HL-60/S4 treated with retinoic acid at 250 ng/mL for 4 days and 3 days (cell line): ENCODE measurements around the gene ARID1A.

Experiments
- in situ Hi-C: fragments of 300-500 bp; cut with MboI; formaldehyde crosslinking; loops from 2 replicates; pipeline ENCODE4 v1.7.0; 2022; ENCODE audit warnings: low sequenced_read_pairs

The ARID1A gene

DNA sequence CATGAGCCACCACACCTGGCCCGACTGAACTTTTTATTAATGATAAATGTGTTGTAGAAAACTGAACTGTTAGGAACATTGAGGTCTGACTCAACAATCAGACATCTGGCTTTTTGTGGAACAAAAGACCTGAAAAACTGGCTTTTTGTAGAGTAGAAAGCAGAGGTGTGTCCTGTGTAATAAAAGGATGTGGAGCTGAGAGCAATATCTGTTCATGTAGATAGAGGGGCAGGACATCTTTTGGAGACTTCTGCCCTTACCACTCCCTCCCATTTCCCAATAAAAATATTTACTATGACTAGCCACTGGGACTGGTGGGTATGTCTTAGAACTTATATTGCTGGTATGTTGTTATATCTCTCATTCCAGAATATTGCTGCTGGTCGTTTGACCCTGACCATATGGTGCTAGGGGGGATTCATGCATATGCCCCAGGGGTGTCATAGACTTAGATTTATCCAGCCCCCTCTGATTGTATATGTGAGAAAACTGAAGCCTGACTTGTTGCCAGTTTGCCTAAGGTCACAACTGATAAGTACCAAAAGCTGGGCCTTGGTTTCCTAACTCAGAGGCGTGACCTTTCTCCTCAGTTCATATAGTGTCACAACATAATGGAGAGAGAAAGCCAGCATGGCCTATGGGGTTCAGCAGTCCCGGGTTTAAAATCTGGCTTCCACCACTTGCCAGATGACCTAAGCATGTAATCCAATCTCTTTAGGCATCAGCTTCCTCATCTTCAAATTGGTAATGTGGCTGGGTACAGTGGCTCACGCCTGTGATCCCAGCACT, 58.5 kb downstream of the ARID1A start:
- in situ Hi-C loops: no loop called here

DNA sequence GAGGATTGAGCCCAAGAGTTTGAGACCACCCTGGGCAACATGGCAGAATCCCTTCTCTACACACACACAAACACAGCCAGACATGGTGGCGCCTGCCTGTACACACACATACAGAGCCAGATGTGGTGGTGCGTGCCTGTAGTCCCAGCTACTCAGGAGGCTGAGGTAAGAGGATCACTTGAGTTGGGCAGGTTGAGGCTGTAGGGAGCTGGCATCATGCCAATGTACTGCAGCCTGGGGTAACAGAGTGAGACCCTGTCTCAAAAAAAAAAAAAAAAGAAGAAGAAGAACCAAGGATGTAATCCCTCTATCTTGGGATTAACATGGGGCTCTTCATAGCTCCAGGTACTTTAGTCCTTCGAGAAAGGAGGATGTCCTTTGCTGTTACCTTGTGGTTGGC, 62.5 kb downstream of the ARID1A start:
- in situ Hi-C loops: no loop called here

DNA sequence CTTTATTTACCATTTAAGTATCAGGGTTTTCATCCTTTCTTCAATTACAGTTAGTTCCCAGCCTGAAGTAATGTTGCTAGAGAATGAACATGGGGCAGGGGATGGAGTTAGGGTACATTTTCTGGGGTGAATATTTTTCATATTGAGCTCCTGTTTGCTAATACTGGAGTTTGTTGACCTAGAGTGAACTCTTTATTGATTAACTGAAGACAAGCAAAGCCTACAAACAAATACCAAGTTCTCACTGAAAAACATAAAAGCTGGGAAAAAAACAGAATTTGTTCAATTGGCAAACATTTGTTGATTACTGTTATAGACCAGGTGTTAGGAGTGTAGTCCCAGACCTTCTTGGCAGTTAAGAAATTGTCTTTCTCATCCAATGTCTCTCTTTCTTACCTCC, 63.7 kb downstream of the ARID1A start:
- in situ Hi-C loops: no loop called here

DNA sequence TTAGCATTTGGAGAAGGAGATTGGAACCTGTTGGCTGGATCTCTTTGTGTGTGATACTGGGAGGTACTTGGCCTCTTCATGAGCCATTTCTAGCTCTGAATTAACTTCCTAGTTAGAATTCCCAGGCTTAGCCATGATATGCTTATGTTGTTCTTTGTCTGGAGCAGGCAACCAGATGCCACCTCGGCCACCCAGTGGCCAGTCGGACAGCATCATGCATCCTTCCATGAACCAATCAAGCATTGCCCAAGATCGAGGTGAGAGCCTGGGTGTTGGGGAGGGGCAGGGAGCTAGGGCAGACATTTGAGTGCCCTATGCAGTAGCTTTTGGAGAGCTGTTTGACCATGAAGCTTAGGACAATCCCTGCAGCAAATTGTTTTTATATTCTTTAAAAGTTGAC, 65.4 kb downstream of the ARID1A start:
- in situ Hi-C loops: no loop called here

DNA sequence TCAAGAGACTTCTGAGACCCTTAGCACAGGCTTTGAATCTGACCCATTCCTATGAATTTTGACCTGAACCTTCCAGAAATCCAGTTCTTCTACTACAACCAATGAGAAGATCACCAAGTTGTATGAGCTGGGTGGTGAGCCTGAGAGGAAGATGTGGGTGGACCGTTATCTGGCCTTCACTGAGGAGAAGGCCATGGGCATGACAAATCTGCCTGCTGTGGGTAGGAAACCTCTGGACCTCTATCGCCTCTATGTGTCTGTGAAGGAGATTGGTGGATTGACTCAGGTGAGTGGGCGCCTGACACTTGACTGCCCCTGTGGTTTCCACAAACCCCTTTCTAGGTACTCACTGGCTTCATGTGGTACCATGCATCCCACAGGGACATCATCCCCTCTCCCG, 71.9 kb downstream of the ARID1A start:
- in situ Hi-C loops: no loop called here

DNA sequence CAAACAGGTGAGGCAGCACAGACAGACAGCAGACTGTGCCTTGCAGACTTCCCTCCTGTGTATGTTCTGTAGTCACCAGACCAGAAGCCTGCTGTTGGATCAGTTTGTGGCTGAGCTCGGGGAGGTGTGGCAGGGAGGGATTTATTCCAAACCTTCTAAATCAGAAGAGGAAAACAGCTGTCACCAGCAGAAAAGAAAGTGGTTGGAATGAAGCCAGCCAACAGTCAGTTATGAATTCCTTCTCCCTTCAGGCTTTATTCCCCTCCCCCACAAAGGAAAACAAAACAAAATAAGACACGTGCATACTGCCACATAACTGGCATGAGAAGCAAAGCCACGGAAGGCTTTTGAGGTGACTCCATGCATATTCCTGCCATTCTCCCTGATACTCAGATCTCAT, 72.9 kb downstream of the ARID1A start:
- in situ Hi-C loops: no loop called here

DNA sequence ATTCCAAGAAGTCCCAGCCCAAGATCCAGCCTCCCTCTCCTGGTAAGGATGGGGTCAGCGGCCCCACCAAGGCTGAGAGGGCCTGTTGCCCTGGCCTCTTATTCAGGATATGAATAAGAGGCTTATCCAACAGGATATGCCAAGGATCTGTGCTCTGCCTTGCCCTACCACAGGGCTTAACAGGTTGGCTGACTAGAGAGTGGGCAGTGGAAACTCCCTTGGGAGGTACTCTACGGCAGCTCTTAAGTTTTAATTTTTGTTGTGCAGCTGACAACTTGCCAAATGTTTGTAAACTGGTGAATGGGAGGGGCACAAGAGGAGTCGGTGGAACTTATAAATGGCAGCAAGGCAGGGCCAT, 75.4 kb downstream of the ARID1A start:
- in situ Hi-C loops: no loop called here

DNA sequence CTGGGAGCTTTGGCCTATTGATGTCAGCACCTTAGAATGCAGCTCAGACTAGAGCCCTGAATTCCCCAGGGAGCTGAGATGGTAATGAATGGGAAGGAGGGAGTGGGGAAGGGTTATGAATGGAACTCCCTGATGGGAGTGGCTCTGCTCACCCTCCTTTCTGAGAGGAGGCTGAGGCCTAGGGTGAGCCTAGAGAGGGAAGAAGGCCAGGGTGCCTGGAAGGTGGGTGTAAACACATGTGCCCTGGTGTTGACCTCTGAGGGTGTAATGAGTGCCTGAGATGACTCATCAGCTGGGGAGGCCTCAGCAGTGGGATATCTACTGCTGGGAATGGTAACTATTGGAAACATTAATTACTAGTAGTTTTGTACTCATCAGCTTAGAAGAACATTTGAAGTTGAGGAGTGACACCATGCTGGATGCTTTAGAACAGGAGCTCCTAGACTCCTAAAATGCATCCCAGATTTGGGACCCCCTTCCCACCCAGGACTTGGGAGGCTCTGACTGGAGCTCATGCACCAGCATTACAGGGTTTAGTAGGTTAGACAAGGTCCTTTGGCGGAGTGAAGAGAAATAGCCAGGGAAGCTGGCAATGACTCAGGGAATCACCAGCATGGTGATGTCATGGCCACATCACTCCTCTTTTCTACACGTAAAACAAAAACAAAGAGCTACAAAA, 76.0 kb downstream of the ARID1A start:
- in situ Hi-C loops: no loop called here

DNA sequence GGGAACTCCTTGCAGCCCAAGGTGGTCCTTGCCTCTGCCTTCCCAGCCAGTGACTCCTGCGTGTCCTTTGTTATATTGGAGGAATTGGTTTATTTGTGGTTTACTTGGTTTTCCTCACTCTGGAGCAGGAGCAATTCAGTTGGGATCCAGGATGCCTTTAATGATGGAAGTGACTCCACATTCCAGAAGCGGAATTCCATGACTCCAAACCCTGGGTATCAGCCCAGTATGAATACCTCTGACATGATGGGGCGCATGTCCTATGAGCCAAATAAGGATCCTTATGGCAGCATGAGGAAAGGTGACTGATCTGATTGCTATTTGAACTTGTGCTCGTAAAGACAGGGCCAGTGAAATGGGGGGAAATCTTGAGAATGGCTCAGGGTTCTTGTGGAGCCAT, 76.9 kb downstream of the ARID1A start:
- in situ Hi-C loops: no loop called here

DNA sequence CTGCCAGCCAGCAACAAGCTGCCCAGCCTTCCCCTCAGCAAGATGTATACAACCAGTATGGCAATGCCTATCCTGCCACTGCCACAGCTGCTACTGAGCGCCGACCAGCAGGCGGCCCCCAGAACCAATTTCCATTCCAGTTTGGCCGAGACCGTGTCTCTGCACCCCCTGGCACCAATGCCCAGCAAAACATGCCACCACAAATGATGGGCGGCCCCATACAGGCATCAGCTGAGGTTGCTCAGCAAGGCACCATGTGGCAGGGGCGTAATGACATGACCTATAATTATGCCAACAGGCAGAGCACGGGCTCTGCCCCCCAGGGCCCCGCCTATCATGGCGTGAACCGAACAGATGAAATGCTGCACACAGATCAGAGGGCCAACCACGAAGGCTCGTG, 78.6 kb downstream of the ARID1A start:
- in situ Hi-C loops: no loop called here

DNA sequence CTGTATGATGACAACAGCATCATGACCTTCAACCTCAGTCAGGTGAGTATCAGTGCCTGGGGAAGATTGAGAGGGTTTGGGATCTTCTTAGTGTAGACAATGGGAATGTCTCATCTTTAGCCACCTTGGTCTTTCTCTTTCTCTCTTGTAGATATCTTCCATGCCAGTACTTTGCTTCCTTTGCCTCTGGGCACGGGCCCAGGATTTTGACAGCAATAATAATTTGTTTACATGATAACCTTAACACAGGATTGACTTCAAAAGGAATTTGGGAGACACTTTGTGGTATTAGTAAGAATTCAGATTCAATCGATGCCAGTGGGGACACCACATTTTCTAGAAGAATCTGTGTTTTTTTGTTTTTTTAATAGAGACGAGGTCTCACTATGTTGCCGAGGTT, 79.9 kb downstream of the ARID1A start:
- in situ Hi-C loops: no loop called here

DNA sequence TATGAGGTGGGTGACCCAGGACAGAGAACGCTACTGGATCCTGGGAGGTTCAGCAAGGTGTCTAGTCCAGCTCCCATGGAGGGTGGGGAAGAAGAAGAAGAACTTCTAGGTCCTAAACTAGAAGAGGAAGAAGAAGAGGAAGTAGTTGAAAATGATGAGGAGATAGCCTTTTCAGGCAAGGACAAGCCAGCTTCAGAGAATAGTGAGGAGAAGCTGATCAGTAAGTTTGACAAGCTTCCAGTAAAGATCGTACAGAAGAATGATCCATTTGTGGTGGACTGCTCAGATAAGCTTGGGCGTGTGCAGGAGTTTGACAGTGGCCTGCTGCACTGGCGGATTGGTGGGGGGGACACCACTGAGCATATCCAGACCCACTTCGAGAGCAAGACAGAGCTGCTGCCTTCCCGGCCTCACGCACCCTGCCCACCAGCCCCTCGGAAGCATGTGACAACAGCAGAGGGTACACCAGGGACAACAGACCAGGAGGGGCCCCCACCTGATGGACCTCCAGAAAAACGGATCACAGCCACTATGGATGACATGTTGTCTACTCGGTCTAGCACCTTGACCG, 83.4 kb downstream of the ARID1A start:
- in situ Hi-C loops: no loop called here

DNA sequence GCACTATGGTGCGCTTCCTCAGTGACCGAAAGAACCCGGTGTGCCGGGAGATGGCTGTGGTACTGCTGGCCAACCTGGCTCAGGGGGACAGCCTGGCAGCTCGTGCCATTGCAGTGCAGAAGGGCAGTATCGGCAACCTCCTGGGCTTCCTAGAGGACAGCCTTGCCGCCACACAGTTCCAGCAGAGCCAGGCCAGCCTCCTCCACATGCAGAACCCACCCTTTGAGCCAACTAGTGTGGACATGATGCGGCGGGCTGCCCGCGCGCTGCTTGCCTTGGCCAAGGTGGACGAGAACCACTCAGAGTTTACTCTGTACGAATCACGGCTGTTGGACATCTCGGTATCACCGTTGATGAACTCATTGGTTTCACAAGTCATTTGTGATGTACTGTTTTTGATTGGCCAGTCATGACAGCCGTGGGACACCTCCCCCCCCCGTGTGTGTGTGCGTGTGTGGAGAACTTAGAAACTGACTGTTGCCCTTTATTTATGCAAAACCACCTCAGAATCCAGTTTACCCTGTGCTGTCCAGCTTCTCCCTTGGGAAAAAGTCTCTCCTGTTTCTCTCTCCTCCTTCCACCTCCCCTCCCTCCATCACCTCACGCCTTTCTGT, 84.6 kb downstream of the ARID1A start:
- in situ Hi-C loops: no loop called here

DNA sequence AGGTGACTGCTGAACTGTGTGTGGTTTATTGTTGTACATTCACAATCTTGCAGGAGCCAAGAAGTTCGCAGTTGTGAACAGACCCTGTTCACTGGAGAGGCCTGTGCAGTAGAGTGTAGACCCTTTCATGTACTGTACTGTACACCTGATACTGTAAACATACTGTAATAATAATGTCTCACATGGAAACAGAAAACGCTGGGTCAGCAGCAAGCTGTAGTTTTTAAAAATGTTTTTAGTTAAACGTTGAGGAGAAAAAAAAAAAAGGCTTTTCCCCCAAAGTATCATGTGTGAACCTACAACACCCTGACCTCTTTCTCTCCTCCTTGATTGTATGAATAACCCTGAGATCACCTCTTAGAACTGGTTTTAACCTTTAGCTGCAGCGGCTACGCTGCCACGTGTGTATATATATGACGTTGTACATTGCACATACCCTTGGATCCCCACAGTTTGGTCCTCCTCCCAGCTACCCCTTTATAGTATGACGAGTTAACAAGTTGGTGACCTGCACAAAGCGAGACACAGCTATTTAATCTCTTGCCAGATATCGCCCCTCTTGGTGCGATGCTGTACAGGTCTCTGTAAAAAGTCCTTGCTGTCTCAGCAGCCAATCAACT, 85.5 kb downstream of the ARID1A start:
- in situ Hi-C loops: no loop called here

DNA sequence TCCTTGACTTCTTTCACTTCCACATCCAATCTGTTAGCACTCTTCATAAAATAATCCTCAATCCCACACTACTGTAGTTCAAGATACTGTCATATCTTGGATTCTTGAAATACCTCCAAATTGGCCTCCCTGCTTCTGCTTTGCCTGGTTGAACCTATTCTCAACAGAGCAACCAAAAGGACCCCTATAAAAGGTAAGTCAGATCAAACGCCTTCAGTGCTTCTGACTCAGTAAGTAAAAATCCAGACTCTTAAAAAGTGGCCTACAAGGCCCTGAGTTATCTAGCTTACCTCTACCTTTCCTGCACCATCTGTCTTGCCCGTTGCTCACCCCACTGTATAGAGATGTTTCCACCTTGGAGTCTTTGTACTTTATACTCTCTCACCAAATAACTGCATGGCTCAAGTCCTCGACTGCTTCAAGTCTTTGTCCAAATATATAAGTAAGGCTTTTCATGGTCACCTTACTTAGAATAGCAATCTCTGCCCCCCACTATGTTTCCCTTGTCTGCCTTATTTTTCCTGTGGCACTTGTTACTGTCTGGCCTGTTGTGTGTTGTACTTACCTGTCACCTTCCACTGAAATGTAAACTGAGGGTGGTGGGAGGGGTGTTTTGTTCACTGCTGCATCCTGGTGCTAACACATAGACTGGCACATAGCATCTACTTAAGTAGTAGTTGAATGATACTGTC, 86.9 kb downstream of the ARID1A start:
- in situ Hi-C loops: no loop called here

DNA sequence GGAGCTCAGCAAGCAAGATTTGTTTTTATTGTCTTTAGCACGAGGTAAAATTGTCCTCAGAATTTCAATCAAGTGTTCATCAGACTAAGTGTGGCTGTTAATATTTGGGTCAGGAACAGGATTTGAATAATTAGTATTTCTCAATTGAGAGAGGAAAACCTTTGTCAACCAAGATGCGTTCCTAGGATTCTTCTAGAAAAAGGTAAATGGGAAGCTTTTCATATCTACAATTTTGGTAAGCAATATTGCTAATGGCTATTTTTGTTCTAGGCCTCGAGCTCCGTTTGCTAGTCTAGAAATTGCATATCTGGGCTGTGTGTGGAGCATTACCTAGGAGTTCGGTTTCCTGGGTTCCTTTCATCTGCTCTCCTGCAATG, 87.8 kb downstream of the ARID1A start:
- in situ Hi-C loops: no loop called here

DNA sequence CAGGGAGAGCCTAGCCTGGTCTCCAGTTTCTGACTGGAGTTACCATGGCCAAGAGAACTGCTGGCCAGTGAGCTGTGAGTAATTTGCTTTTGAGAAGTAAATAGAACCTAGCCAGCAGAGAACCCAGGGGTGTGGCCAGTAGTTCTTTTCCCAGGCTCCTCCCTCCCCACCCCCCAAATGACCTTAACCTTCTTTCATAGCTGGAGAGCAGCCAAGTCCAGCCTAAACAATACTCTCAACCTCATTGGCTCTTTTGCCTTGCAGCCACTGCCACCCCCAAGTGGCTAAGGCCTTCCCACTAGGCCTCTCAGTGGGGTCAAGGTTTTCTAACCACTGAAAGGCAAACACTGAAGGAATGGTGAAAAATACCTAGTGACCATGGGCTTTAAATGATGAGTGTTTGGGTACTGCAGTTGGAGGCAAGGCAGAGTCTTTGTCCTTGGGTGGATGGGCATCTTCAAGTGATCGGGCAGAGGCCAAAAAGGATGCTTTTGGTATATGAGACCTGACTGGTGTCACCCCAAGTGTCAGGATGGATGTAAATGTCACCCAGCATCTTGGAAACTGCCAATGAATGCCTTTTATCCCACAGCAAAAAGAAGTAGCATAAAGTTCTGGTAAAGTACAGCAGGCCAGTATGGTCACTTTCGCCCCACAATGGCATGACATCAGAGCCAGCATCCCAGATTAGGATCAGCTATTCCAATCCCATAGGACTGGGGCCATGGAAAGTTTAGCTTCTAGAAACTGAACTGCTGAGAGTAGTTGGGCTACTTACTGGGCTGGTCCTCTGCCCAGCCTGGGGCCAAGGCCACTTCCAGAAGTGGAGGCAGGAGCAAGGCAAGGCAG, 88.4 kb downstream of the ARID1A start:
- in situ Hi-C loops: no loop called here

DNA sequence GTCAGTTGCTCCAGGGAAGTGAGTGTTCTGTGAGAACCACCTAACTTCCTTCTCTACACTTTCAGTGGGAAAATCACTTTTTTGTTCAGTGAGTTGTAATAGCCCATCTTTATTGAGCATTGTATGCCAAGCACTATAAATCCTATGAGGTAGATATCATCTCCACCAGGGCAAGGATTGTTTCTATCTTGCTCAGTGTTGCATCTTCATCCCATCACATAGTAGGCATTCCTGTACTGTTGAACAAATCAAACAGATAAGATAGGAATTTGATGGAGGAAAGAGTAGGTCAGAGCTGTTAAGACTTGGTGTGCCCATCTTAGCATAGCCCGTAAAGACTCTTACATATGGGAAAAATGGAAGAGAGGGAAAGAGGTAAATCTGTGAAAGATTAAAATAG, 89.1 kb downstream of the ARID1A start:
- in situ Hi-C loops: no loop called here

DNA sequence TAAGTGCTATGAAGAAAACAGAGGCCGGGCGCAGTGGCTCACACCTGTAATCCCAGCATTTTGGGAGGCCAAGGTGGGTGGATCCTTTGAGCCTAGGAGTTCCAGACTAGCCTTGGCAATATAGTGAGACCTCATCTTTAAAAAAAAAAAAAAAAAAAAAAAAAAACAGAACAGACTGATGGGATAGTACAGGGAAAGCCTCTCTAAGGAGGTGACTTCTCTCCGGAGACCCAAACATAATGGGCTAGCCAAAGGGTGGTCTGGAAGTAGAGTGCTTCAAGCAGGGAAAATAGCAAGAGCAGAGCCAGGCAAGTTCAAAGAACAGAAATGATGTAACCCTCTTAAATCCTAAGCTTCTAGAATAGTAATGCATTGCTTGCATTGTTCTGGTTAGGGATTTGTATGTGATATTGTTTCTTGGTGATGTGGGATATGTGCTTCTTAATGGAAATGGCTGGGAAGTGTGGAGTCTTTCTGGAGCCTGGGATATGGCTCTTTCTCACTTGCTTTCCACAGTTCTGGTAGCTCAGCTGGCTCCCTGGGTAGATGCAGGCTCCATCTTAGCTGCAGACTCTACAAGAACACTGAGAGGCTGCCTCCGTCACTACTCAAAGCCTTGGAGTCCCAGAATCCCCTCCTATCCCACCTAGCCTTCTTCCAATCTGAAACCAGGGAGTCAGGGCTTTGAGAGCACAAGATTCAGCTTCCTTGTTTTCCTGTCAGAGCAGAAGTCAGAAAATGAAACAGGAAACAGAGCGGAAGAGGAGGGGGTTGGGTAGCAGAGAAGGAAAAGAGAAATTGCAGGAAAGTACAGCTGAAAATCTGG, 90.0 kb downstream of the ARID1A start:
- in situ Hi-C loops: no loop called here
